ENCODE measurements around the gene RPS6KA2.

GRCh38 chr6:166603043-166603690, 23.9 kb downstream of the RPS6KA2 start:
- TF ChIP-seq POLR2A (IDR thresholded peaks at IDR 0.05) (no peak), CTCF (IDR thresholded peaks at IDR 0.05) (no peak), POLR2AphosphoS5 (IDR thresholded peaks at IDR 0.05) (no peak)

All from gastroesophageal sphincter (tissue), 3 donors.